ENCODE results near the gene CAMK1D.

CAMK1D gene

DNA sequence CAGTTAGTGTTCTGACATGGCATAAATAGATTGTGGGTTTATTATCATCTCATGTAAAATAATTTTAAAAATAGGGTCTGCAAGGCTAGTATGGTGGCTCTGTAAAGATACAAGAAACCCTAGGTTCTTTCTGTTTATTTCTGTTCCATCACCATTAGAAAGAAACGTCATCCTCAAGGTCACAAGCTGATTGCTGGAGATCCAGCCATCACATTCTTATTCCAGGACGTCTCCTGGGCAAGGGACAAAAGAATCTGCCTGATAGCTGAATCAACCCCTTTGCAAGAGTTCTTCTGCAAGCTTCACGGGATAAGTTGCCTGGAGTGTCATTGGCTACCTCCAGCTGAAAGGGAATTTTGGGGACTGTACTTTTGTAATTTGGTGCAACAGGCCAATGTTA, 184.4 kb downstream of the CAMK1D start:
- TF ChIP-seq, protein P1, sequence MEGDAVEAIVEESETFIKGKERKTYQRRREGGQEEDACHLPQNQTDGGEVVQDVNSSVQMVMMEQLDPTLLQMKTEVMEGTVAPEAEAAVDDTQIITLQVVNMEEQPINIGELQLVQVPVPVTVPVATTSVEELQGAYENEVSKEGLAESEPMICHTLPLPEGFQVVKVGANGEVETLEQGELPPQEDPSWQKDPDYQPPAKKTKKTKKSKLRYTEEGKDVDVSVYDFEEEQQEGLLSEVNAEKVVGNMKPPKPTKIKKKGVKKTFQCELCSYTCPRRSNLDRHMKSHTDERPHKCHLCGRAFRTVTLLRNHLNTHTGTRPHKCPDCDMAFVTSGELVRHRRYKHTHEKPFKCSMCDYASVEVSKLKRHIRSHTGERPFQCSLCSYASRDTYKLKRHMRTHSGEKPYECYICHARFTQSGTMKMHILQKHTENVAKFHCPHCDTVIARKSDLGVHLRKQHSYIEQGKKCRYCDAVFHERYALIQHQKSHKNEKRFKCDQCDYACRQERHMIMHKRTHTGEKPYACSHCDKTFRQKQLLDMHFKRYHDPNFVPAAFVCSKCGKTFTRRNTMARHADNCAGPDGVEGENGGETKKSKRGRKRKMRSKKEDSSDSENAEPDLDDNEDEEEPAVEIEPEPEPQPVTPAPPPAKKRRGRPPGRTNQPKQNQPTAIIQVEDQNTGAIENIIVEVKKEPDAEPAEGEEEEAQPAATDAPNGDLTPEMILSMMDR (IDR thresholded peaks at IDR 0.05; ENCODE audit: low read depth, low read length), result no peak
- TF ChIP-seq, protein P2, sequence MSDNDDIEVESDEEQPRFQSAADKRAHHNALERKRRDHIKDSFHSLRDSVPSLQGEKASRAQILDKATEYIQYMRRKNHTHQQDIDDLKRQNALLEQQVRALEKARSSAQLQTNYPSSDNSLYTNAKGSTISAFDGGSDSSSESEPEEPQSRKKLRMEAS (IDR thresholded peaks at IDR 0.05; ENCODE audit: low read depth, low read length), result no peak
- TF ChIP-seq MYC (IDR thresholded peaks at IDR 0.05; ENCODE audit: low read depth, low read length), result no peak
- no peak for TF ChIP-seq POLR2A (IDR thresholded peaks at IDR 0.05; ENCODE audit: extremely low read depth, insufficient read length)
- DNase-seq (ENCODE audit: low read depth), result no peak

DNA sequence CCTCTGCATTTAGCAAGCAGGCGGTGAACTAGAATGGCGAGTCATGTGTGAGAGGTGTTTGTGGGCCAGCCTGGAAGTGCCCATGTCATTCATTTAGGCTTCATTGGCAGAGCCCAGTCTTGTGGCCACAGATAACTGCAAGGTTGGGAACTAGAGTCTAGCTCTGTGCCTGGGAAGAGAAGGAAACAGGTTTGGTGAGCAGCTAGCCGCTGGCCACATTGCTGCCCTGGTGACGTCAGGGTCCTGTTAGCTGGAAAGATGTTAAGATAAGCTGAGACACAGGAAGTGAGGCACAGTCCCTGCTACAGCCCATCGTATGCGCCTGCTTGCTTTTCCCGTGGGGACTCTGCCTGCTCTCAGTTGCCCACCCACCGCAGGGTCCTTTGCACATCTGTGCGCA, 185.5 kb downstream of the CAMK1D start:
- no peak overlapping the region for H3K4me3 ChIP-seq (ENCODE audit: low read depth, low read length)
- TF ChIP-seq POLR2A (IDR thresholded peaks at IDR 0.05; ENCODE audit: extremely low read depth, insufficient read length), result no peak
- TF ChIP-seq MYC (IDR thresholded peaks at IDR 0.05; ENCODE audit: low read depth, low read length), result no peak
- TF ChIP-seq, protein P1 (IDR thresholded peaks at IDR 0.05; ENCODE audit: low read depth, low read length), result no peak
- TF ChIP-seq, protein P2 (IDR thresholded peaks at IDR 0.05; ENCODE audit: low read depth, low read length), result no peak
- DNase-seq (ENCODE audit: low read depth), result peak; percentile 7

More for the DNA sequence above, 184.4 kb downstream of the CAMK1D start:
- no peak overlapping the region for H3K4me3 ChIP-seq (ENCODE audit: low read depth, low read length)

DNA sequence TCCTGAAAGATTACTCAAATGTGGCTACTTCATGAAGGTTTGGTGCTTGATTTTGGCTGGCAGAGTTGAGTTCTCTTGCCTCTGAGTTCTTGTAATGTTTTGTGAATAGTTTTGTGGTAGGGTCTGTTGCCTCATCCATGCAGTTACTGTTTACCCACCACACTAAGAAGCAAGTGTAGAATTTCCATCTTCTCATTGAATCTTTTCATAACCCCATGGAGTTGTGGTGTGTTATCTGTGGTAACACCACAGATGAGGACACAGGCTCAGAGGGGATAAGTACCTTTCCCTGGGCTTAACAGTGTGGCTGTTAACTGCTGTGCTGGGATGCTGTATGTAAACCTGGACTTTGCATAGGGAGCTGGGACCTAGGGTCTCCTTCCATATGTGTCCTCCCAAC, 186.3 kb downstream of the CAMK1D start:
- DNase-seq (ENCODE audit: low read depth), result peak; percentile 27
- no peak for TF ChIP-seq MYC (IDR thresholded peaks at IDR 0.05; ENCODE audit: low read depth, low read length)
- TF ChIP-seq, protein P1 (IDR thresholded peaks at IDR 0.05; ENCODE audit: low read depth, low read length), result no peak
- no peak for TF ChIP-seq POLR2A (IDR thresholded peaks at IDR 0.05; ENCODE audit: extremely low read depth, insufficient read length)
- TF ChIP-seq, protein P2 (IDR thresholded peaks at IDR 0.05; ENCODE audit: low read depth, low read length), result no peak
- no peak overlapping the region for H3K4me3 ChIP-seq (ENCODE audit: low read depth, low read length)

DNA sequence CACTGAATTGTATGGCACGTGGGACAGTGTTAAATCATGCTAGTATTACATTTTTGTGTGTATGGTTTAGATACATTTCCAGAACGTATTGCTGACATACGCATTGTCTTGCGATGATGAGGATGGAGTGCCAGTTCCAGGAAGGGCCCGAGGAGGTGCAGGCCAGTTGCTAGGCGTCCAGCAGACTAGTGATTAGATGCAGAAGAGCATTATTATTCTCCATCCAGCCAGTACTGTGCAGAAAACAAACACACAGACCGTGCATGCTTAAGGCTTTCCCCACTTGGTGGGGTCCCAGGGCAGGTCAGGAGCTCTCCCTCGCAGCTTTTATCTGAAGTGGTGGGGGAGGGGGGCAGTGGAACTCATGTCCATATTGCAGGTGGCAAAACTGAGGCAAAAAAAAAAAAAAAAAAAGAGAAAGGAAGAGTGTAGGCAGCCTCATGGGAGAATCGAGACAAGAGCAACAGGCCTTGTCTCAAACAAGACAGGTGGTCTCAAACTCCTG, 189.2 kb downstream of the CAMK1D start:
- H3K4me3 ChIP-seq (ENCODE audit: low read depth, low read length), result no peak overlapping the region
- TF ChIP-seq POLR2A (IDR thresholded peaks at IDR 0.05; ENCODE audit: extremely low read depth, insufficient read length), result no peak
- TF ChIP-seq, protein P2 (IDR thresholded peaks at IDR 0.05; ENCODE audit: low read depth, low read length), result no peak
- TF ChIP-seq MYC (IDR thresholded peaks at IDR 0.05; ENCODE audit: low read depth, low read length), result no peak
- TF ChIP-seq, protein P1 (IDR thresholded peaks at IDR 0.05; ENCODE audit: low read depth, low read length), result no peak
- DNase-seq (ENCODE audit: low read depth), result no peak

DNA sequence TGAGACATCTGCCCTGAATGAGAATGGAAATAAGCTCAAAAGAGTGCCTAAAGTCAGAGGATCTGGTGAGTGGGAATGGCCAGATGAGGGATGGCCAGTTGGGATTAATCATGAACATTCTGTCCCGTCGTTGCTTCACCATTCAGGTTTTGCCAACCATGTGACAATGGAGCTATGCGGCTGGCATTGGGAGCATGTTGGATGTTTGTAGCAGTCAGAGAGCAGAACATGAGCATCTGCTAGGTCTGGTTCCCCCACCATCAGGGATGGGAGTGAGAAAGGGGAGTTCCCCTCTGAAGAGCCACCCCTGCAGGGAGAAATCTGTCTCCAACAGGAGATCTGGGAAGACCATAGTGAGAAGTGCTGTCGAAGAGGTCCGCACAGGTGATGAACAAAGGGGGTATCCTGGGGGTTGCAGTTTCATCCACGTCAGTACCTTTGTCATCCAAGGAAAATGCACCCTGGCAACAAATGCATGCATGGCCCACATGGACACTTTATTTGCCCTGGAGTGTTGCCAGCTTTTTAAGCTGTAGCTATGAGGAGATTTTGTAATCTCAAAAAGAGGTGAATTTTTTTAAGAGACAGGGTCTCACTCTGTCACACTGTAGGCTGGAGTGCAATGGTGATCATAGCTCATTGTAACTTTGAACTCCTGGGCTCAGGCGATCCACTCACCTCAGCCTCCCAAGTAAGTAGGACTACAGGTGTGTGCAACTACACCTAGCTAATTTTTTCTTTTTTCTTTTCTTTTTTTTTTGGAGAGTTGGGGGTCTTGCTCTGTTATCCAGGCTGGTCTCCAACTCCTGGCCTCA, 190.2 kb downstream of the CAMK1D start:
- TF ChIP-seq, protein P1 (IDR thresholded peaks at IDR 0.05; ENCODE audit: low read depth, low read length), result no peak
- TF ChIP-seq MYC (IDR thresholded peaks at IDR 0.05; ENCODE audit: low read depth, low read length) (no peak), POLR2A (IDR thresholded peaks at IDR 0.05; ENCODE audit: extremely low read depth, insufficient read length) (no peak)
- TF ChIP-seq, protein P2 (IDR thresholded peaks at IDR 0.05; ENCODE audit: low read depth, low read length), result no peak
- no peak for DNase-seq (ENCODE audit: low read depth)

More for the DNA sequence above, 190.2 kb downstream of the CAMK1D start:
- no peak overlapping the region for H3K4me3 ChIP-seq (ENCODE audit: low read depth, low read length)

Data from NB4 (cell line).